A673 (cell line): ENCODE data around the gene FRS2. TPM values are rescaled to one million over a fixed set of nuclear protein-coding genes. Genes with fewer than 3 reads are reported as not detected.

ENCODE experiments used
- BruUV-seq: library from RNA; stranded (reverse); fragments of 400-500 nt; replicated peaks from 2 replicates; lab custom pipeline; 2021; lab: Mats Ljungman, UMichigan
- CTCF ChIA-PET: fragments of 300-600 bp; sonication (Branson Sonifier 250); formaldehyde crosslinking; loops from one replicate; lab custom pipeline; 2022; ENCODE audit warnings: antibody characterized with exemption; lab: Charles Lee
- POLR2A ChIA-PET: fragments of 300-600 bp; sonication (Branson Sonifier 250); formaldehyde crosslinking; loops from one replicate; lab custom pipeline; 2022; ENCODE audit warnings: antibody characterized with exemption; ENCODE audit not compliant: low non-redundant PET; lab: Charles Lee
- DNase-seq: peaks from one replicate; pipeline ENCODE4 v3.0.0-alpha.2; 2015; ENCODE audit warnings: low spot score
- H3K27ac ChIP-seq: fragments of 200-600 bp; sonication (generic); 2 replicates; pipeline ENCODE4 v1.5.1; 2016; ENCODE audit warnings: mixed run types, low read depth, mild to moderate bottlenecking, mixed read lengths, antibody characterized with exemption, low read length; ENCODE audit not compliant: poor library complexity, severe bottlenecking
- H3K27me3 ChIP-seq: fragments of 200-600 bp; sonication (generic); replicated peaks from 2 replicates; pipeline ENCODE4 v1.6.1; 2017; ENCODE audit warnings: mixed run types, low read depth, mild to moderate bottlenecking, mixed read lengths, antibody characterized with exemption, low read length; ENCODE audit not compliant: insufficient read depth, poor library complexity
- H3K36me3 ChIP-seq: fragments of 200-600 bp; sonication (generic); 2 replicates; pipeline ENCODE4 v1.6.1; 2016; ENCODE audit warnings: mixed run types, mild to moderate bottlenecking, mixed read lengths, antibody characterized with exemption, low read length; ENCODE audit not compliant: insufficient read depth, poor library complexity, severe bottlenecking
- H3K4me1 ChIP-seq: fragments of 200-600 bp; sonication (generic); 2 replicates; pipeline ENCODE4 v1.6.1; 2017; ENCODE audit warnings: mixed run types, mild to moderate bottlenecking, mixed read lengths, antibody characterized with exemption, low read length; ENCODE audit not compliant: insufficient read depth, poor library complexity, severe bottlenecking
- H3K4me3 ChIP-seq: fragments of 200-600 bp; sonication (generic); 2 replicates; pipeline ENCODE4 v1.5.1; 2016; ENCODE audit warnings: low read depth, mixed run types, mild to moderate bottlenecking, mixed read lengths, low read length; ENCODE audit not compliant: poor library complexity, severe bottlenecking
- H3K9me3 ChIP-seq: fragments of 200-600 bp; sonication (generic); 2 replicates; pipeline ENCODE4 v1.6.1; 2016; ENCODE audit warnings: mixed run types, low read depth, mild to moderate bottlenecking, mixed read lengths, antibody characterized with exemption, low read length; ENCODE audit not compliant: poor library complexity, severe bottlenecking
- CTCF ChIP-seq: fragments of 300-800, 200-600 bp; sonication (generic); conservative IDR thresholded peaks from 2 replicates; pipeline ENCODE4 v1.5.1; 2017; ENCODE audit warnings: low read depth, mild to moderate bottlenecking, antibody characterized with exemption, low read length, moderate library complexity, mixed read lengths
- EZH2 ChIP-seq: fragments of 200-600 bp; sonication (generic); IDR thresholded peaks from 2 replicates; pipeline ENCODE4 v1.6.1; 2017; ENCODE audit warnings: borderline replicate concordance, low read depth, mild to moderate bottlenecking, mixed read lengths, antibody characterized with exemption, low read length; ENCODE audit not compliant: poor library complexity, severe bottlenecking
- intact Hi-C: fragments of 100-400 bp; cut with micrococcal nuclease; formaldehyde crosslinking; loops from one replicate; pipeline ENCODE4 v1.10.0; 2022; ENCODE audit not compliant: unreplicated experiment
- total RNA-seq: library from RNA; stranded (reverse); gene quantifications from 2 replicates; pipeline ENCODE4 v1.2.3, GENCODE V29; 2021

FRS2 gene
- total RNA-seq, 1 experiment from 2014 or later = 34.5 TPM

DNA sequence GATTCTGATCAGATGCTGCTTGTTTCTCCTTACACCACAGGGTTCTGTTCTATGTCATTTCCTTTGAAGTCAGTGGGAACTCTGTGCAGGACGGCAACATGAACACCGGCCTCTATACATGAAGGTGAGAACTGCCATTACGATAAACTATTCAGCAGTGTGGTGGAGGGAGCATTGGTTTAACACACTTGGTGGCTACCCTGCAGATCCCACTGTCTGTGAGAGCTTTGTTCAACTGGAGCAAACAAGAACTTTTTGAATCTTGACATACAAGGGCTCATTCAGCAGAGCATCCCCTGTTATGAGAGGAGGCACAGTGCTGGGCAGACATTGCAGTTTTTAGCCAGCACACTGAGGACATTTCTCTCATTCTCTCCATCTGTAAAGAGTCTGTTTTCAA, 10.7 kb upstream of the FRS2 start:
- intact Hi-C loops = no loop called here
- H3K4me3 ChIP-seq = no peak overlapping the region
- POLR2A ChIA-PET = no interaction called here
- H3K4me1 ChIP-seq = no peaks in the 10 kb centered on the region
- no peak for DNase-seq
- BruUV-seq = no TSS peak
- no peak overlapping the region for H3K27ac ChIP-seq
- TF ChIP-seq EZH2 (no peak), CTCF (no peak)
- H3K9me3 ChIP-seq = no peaks in the 10 kb centered on the region
- H3K27me3 ChIP-seq = no peaks in the 10 kb centered on the region
- CTCF ChIA-PET = no interaction called here
- no peaks in the 10 kb centered on the region for H3K36me3 ChIP-seq

DNA sequence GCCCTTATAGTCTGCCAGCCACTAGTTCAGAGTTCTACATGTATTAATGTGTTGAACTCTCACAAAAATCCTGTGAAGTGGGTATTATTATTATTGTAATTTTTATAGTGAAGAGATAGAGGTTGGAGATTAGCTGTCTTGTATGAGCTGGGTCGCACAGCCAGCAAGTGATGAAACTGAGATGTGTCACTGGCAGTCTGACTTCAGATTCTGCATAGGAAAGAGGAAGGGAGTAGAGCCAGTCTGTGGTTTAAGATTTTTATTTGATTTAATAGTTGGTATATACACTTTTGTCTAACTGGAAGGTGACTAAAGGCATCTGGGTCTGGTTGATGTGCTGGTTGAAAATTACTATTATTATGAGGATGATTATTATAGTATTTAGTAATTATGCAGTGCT, 5.8 kb upstream of the FRS2 start:
- no TSS peak for BruUV-seq
- no peaks in the 10 kb centered on the region for H3K36me3 ChIP-seq
- intact Hi-C loops = no loop called here

GRCh38 chr12:69466867-69467266, 3.3 kb upstream of the FRS2 start:
- CTCF ChIA-PET = no interaction called here
- BruUV-seq = no TSS peak
- H3K9me3 ChIP-seq = no peaks in the 10 kb centered on the region
- no peak for DNase-seq
- intact Hi-C loops = no loop called here
- peaks cover 7% of the 10 kb centered on the region for H3K4me1 ChIP-seq
- H3K27me3 ChIP-seq = no peaks in the 10 kb centered on the region
- no peak overlapping the region for H3K27ac ChIP-seq
- POLR2A ChIA-PET = no interaction called here
- TF ChIP-seq CTCF (no peak), EZH2 (no peak)
- no peak overlapping the region for H3K4me3 ChIP-seq
- H3K36me3 ChIP-seq = no peaks in the 10 kb centered on the region

More for the DNA sequence above, 5.8 kb upstream of the FRS2 start:
- TF ChIP-seq CTCF (no peak), EZH2 (no peak)
- Histone ChIP-seq H3K27ac (no peak overlapping the region), H3K9me3 (no peaks in the 10 kb centered on the region), H3K4me3 (no peak overlapping the region), H3K27me3 (no peaks in the 10 kb centered on the region), H3K4me1 (no peaks in the 10 kb centered on the region)
- CTCF ChIA-PET = no interaction called here
- POLR2A ChIA-PET = no interaction called here
- no peak for DNase-seq
